GM21390 (cell line): ENCODE results near the gene RAPGEF2.

ENCODE experiments used
- ATAC-seq: cut with Tn5 transposase; IDR thresholded peaks from one replicate; pipeline ENCODE4 v1.9.1; 2021; ENCODE audit not compliant: unreplicated experiment

RAPGEF2 gene

DNA sequence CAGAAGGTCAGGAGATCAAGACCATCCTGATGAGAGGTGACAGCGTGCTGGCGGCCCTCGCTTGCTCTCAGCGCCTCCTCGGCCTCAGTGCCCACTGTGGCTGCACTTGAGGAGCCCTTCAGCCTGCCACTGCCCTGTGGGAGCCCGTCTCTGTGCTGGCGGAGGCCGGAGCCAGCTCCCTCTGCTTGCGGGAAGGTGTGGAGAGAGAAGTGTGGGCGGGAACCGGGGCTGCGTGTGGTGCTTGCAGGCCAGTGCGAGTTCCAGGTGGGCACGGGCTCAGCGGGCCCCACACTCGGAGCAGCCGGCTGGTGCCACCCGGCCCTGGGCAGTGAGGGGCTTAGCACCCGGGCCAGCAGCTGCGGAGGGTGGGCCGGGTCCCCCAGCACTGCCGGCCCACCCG lies 286.9 kb downstream of the RAPGEF2 start:
- no peak for ATAC-seq

DNA sequence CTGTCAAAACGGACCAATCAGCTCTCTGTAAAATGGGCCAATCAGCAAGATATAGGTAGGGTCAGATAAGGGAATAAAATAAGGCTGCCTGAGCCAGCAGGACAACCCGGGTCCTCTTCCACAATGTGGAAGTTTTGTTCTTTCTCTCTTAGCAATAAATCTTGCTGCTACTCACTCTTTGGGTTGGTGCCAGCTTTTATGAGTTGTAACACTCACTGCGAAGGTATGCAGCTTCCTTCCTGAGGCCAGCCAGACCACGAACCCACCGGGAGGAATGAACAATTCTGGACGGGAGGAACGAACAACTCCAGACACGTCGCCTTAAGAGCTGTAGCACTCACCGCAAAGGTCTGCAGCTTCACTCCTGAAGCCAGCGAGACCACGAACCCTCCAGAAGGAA lies 287.8 kb downstream of the RAPGEF2 start:
- no peak for ATAC-seq

DNA sequence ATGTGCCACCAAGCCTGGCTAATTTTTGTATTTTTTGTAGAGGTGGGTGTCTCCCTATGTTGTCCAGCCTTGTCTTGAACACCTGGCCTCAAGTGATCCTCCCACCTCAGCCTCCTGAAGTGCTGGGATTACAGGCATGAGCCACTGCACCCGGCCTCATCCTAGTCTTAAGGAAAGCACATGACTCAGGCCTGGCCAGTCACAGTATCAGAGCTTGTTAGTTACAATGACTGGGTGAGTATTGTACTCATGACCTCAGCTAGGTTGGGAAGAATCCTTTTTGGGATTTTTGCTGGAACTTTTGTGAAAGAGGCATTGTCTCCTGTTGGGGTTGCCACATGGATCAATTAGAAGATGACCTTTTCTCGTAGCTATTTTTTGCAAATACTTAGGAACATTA lies 292.8 kb downstream of the RAPGEF2 start:
- no peak for ATAC-seq

DNA sequence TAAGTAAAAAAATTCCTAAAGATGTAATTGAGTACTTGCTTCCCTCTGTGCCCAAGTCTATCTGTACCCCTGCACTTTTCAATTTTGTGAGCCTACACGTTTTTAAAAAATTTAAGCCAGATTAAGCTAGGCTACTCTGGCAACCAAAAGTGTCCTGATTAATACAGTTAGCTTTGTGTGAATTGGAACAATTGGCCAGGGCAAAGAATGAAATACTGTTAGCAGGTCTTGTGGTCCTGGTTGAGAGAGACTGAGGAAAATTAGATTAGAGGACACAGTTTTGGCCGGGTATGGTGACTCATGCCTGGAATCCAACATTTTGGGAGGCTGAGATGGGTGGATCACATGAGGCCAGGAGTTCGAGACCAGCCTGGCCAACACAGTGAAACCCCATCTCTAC lies 293.3 kb downstream of the RAPGEF2 start:
- no peak for ATAC-seq

DNA sequence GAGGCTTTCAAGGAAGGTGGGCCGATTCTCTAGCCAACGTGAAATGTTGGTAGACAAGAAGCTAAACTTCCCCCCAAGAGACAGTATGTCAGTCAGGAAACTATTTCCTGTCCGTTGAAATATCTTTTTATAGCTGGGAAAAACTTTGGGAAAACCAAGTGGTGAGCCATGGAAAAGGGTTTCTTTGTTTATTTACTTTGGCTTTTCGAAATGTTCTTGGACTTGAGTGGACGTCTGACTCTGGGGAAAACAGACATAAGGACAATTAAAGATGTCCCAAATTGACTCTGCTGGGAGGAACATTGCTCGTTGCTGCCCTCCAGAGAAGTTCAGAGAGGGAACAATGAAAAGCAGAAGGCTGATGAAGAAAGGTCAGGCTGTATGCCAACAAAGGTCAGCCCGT lies 295.4 kb downstream of the RAPGEF2 start:
- no peak for ATAC-seq

DNA sequence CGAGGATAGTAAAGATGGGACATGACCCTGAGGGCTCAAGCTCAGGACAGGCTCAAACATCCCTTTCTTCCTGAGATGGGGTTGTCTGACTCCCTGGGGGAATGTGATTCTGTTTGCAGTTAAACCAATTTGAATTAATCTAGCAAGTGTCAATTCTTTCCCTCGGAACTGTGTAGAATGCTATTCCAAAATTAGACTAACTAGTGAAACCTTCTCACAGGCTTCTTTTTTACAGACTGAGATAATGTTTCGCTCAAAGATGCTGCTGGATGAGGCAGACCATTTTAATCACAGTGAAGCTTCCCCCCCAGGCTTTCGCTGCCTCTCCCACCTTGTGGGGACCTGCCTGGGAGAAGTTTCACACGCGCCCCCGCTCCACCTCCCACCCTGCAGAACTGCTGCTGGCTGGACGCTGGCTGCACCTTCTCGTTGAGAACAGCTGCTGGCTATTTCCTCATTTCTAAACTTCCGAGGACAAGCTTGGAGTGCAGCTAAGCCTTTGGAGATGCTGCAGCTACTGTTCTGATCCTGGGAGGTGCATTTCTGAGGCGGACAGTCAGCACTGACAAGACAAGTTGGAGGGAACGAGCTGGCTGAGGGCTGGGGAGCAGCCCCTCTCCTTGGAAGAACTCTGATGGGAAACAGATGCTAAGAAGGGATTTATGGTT lies 297.8 kb downstream of the RAPGEF2 start:
- ATAC-seq: no peak

DNA sequence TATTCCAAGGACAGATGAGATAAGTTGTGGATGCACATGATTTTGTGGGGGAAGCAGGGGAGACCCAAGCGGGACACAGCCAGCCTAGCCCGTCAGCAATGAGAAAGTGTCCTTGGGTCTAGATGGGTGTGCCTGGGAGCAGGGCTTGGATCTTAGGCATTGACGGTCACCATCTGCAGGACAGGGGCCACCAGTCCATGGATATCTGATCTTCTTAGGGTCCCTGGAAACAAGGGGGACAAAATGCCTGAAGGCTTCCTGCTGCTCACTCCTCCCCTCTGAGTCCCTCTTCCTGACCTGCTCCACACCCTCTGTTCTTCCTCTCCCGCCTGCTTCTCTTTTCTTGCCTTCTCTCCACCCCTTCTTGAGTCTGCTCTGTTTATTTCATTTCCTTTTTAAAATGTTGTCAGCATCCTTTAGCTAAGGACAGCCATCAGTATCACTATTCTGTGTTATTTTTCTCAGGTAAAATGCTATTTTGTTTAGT lies 298.4 kb downstream of the RAPGEF2 start:
- ATAC-seq: no peak

DNA sequence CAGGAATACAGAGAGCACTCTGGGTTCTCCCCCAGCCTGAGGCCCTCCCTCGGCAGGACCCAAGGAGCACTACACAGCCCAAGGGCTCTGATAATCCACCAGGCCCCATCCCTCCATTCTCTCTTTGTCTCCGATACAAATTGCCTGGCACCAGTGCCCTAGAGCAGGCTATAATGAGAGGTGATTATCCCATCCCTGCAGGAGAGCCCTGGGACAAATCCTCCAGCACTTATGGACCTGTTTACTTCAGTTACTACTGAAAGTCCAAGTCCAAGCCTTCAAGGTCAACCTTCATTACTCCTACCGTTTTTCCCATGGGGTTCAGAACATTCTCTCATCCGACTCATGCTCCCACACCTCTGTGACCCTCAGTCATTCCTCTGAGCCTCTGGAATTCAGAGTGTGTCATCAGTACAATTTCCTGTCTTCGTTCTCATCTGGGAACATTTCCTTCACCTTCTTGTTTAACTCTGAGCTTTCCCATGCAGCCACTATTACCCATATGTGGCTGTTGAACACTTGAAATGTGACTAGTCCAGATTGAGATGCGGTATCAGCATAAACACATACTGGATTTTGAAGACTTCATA lies 299.0 kb downstream of the RAPGEF2 start:
- ATAC-seq: no peak
